HEK293T (cell line): ENCODE measurements around the gene LRRC43.

Source experiments
- CTBP1 ChIP-seq: fragments of 450-650 bp; IDR thresholded peaks from 2 replicates; pipeline ENCODE4 v1.6.1; 2016; ENCODE audit warnings: borderline replicate concordance
- ELF4 ChIP-seq: fragments of 450-650 bp; IDR thresholded peaks from 2 replicates; pipeline ENCODE4 v1.6.1; 2017; ENCODE audit warnings: antibody characterized with exemption
- FOXK2 ChIP-seq: fragments of 450-650 bp; IDR thresholded peaks from 2 replicates; pipeline ENCODE4 v1.6.1; 2016; ENCODE audit warnings: mild to moderate bottlenecking
- FOXM1 ChIP-seq: fragments of 450-650 bp; IDR thresholded peaks from 2 replicates; pipeline ENCODE4 v1.6.1; 2017; ENCODE audit warnings: mild to moderate bottlenecking, borderline replicate concordance
- PKNOX1 ChIP-seq: fragments of 450-650 bp; IDR thresholded peaks from 2 replicates; pipeline ENCODE4 v1.6.1; 2016
- SP1 ChIP-seq: fragments of 450-650 bp; IDR thresholded peaks from 2 replicates; pipeline ENCODE4 v1.6.1; 2017
- ZNF384 ChIP-seq: fragments of 450-650 bp; IDR thresholded peaks from 2 replicates; pipeline ENCODE4 v1.6.1; 2016

DNA sequence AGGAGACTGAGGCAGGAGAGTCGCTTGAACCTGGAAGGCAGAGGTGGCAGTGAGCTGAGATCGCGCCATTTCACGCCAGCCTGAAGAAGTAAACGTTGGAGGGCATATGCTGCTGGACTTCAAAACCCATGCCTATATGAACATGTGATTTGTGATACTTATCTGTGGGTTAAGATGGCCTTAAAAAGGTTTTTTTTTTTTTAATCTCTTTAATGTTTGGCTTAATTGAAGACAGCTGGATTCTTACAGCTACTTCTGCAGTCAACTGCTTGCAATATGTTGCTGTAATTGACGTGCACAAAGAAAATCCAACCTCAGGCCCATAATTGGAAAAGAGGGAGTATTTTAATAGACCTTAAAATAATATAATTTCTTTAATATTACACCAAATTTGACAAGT, 19.1 kb downstream of the LRRC43 start:
- TF ChIP-seq FOXM1 = no peak
- no peak for TF ChIP-seq SP1
- no peak for TF ChIP-seq ELF4
- no peak for TF ChIP-seq PKNOX1
- no peak for TF ChIP-seq FOXK2
- no peak for TF ChIP-seq CTBP1
- TF ChIP-seq ZNF384 = no peak
